Measurements from ENCODE around the gene NMUR1. TPM values are rescaled to one million over a fixed set of nuclear protein-coding genes. Genes with fewer than 3 reads are reported as not detected.
"Not testable (repeated sequence)": the region's sequence is repeated elsewhere in the genome, so short reads cannot be mapped to it uniquely, and the experiment has no call there.

The NMUR1 gene
- polyA plus RNA-seq, 6 donors from 2014 or later: 0.19 TPM; not detected in 5

- H3K4me3 Mint-ChIP-seq: no peak overlapping the region
- H3K27ac Mint-ChIP-seq: no peak overlapping the region
Measured at GRCh38 chr2:231567159-231567558, 36.9 kb upstream of the NMUR1 start.

GRCh38 chr2:231565887-231566594 is 35.8 kb upstream of the NMUR1 start:
- H3K27ac Mint-ChIP-seq: no peak overlapping the region
- no peaks in the 10 kb centered on the region for H3K27me3 Mint-ChIP-seq
- no peaks in the 10 kb centered on the region for H3K36me3 Mint-ChIP-seq
- H3K4me3 Mint-ChIP-seq: no peak overlapping the region
- ATAC-seq (ENCODE audit: low read depth in 2 of 2): no peak
- peaks cover 0 to 7% (median 4%) of the 10 kb centered on the region in 3 donors for H3K4me1 Mint-ChIP-seq
- no peak for DNase-seq
- H3K9me3 Mint-ChIP-seq: no peaks in the 10 kb centered on the region

More at GRCh38 chr2:231567159-231567558, 36.9 kb upstream of the NMUR1 start:
- ATAC-seq (ENCODE audit: low read depth in 2 of 2) (no peak), DNase-seq (no peak)
- H3K27me3 Mint-ChIP-seq: no peaks in the 10 kb centered on the region
- H3K4me1 Mint-ChIP-seq: peaks cover 0 to 7% (median 4%) of the 10 kb centered on the region in 3 donors
- no peaks in the 10 kb centered on the region for H3K9me3 Mint-ChIP-seq
- H3K36me3 Mint-ChIP-seq: no peaks in the 10 kb centered on the region

- peaks cover 0 to under 1% (median under 1%) of the 10 kb centered on the region in 3 donors for H3K4me1 Mint-ChIP-seq
- ATAC-seq (ENCODE audit: low read depth in 2 of 2) (peak; percentile 45), DNase-seq (no peak)
- H3K27ac Mint-ChIP-seq: no peak overlapping the region
- H3K36me3 Mint-ChIP-seq: no peaks in the 10 kb centered on the region
- no peaks in the 10 kb centered on the region for H3K27me3 Mint-ChIP-seq
- no peak overlapping the region for H3K4me3 Mint-ChIP-seq
- H3K9me3 Mint-ChIP-seq: no peaks in the 10 kb centered on the region
Measured at GRCh38 chr2:231563378-231563961, 33.2 kb upstream of the NMUR1 start.

DNA sequence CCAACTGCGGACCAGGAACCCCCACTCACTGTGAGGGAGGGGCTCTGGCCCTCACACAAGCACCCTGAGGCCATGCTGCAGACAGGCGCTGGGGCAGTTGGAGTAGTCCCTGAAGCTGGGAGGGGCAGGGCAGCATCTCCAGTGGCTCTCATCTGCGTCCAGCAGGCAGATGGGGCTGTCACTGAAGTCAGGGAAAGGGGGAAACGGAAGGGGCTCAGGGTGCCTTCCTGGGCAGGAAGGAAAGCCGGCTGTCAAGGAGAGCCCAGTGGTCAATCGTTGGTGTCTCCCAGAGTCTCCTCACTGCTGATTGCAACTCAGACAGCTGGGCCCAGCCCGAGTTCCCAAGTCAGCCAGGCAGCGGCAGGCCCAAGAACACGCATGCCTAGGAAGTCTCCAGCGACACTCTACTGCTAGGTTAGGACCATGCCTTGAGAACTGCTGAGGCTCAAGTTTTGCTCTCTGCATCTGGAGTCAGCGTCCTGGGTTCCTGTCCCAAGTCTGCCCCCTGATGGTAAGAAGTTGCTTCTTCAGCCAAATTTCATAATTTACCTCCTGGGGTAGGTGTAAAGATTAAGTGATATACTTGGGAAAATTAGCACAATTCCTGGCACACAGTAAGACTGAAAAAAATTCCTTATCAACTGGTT is 27.4 kb upstream of the NMUR1 start:
- peak overlapping the region in 4 of 8 donors; percentile 8 to 39 (median 14) for H3K4me3 Mint-ChIP-seq
- peak; percentile 72 for DNase-seq
- peaks cover 5 to 12% (median 11%) of the 10 kb centered on the region in 7 donors for H3K9me3 Mint-ChIP-seq

GRCh38 chr2:231556981-231557380 is 26.7 kb upstream of the NMUR1 start:
- no peak for DNase-seq
- peaks cover 5 to 13% (median 12%) of the 10 kb centered on the region in 7 donors for H3K9me3 Mint-ChIP-seq
- peaks cover 27 to 46% (median 33%) of the 10 kb centered on the region in 3 donors for H3K4me1 Mint-ChIP-seq
- no peaks in the 10 kb centered on the region for H3K27me3 Mint-ChIP-seq
- peak overlapping the region in 2 of 6 donors; percentile 34 to 39 for H3K27ac Mint-ChIP-seq
- peaks cover 6 to 14% of the 10 kb centered on the region in 2 donors for H3K36me3 Mint-ChIP-seq
- ATAC-seq (ENCODE audit: low read depth in 2 of 2): no peak
- peak overlapping the region in 1 of 8 donors; percentile 70 for H3K4me3 Mint-ChIP-seq

More for the DNA sequence above, 27.4 kb upstream of the NMUR1 start:
- Mint-ChIP-seq H3K4me1 (peaks cover 27 to 46% (median 33%) of the 10 kb centered on the region in 3 donors), H3K27me3 (no peaks in the 10 kb centered on the region), H3K27ac (peak overlapping the region in 2 of 6 donors; percentile 56 to 85), H3K36me3 (peaks cover 6 to 11% of the 10 kb centered on the region in 2 donors)
- ATAC-seq (ENCODE audit: low read depth in 2 of 2): peak; percentile 81 to 89

- H3K4me1 Mint-ChIP-seq: peaks cover 27 to 46% (median 33%) of the 10 kb centered on the region in 3 donors
- peaks cover 6 to 14% of the 10 kb centered on the region in 2 donors for H3K36me3 Mint-ChIP-seq
- H3K9me3 Mint-ChIP-seq: peaks cover 5 to 13% (median 12%) of the 10 kb centered on the region in 7 donors
- not testable (repeated sequence) for H3K27me3 Mint-ChIP-seq; ATAC-seq (ENCODE audit: low read depth in 2 of 2); DNase-seq; H3K27ac Mint-ChIP-seq
- H3K4me3 Mint-ChIP-seq: peak overlapping the region in 2 of 8 donors; percentile 52 to 92
Measured at GRCh38 chr2:231556496-231556895, 26.3 kb upstream of the NMUR1 start.

- Mint-ChIP-seq H3K9me3 (peaks cover 6 to 18% (median 12%) of the 10 kb centered on the region in 7 donors), H3K4me1 (peaks cover 27 to 52% (median 35%) of the 10 kb centered on the region in 3 donors), H3K27ac (peak overlapping the region; percentile 68 to 98 (median 92)), H3K4me3 (peak overlapping the region; percentile 75 to 93 (median 88)), H3K27me3 (no peaks in the 10 kb centered on the region), H3K36me3 (peaks cover 6 to 14% of the 10 kb centered on the region in 2 donors)
- peak; percentile 14 for DNase-seq
- ATAC-seq (ENCODE audit: low read depth in 2 of 2): peak; percentile 18 to 19
Measured at GRCh38 chr2:231554748-231555545, 24.7 kb upstream of the NMUR1 start.

GRCh38 chr2:231554327-231554726 is 24.1 kb upstream of the NMUR1 start:
- H3K4me3 Mint-ChIP-seq: peak overlapping the region; percentile 75 to 93 (median 88)
- peaks cover 6 to 14% of the 10 kb centered on the region in 2 donors for H3K36me3 Mint-ChIP-seq
- peak; percentile 20 for DNase-seq
- H3K9me3 Mint-ChIP-seq: peaks cover 7 to 18% (median 12%) of the 10 kb centered on the region in 7 donors
- ATAC-seq (ENCODE audit: low read depth in 2 of 2): peak; percentile 54 to 69
- peak overlapping the region; percentile 68 to 98 (median 92) for H3K27ac Mint-ChIP-seq
- H3K4me1 Mint-ChIP-seq: peaks cover 29 to 57% (median 40%) of the 10 kb centered on the region in 3 donors
- H3K27me3 Mint-ChIP-seq: no peaks in the 10 kb centered on the region

- ATAC-seq (ENCODE audit: low read depth in 2 of 2) (no peak), DNase-seq (no peak)
- Mint-ChIP-seq H3K4me3 (no peak overlapping the region), H3K9me3 (peaks cover 7 to 18% (median 12%) of the 10 kb centered on the region in 7 donors), H3K36me3 (peaks cover 6 to 14% of the 10 kb centered on the region in 2 donors), H3K27me3 (no peaks in the 10 kb centered on the region), H3K4me1 (peaks cover 34 to 67% (median 48%) of the 10 kb centered on the region in 3 donors), H3K27ac (peak overlapping the region in 2 of 6 donors; percentile 47 to 68)
Measured at GRCh38 chr2:231552752-231553151, 22.5 kb upstream of the NMUR1 start.

DNA sequence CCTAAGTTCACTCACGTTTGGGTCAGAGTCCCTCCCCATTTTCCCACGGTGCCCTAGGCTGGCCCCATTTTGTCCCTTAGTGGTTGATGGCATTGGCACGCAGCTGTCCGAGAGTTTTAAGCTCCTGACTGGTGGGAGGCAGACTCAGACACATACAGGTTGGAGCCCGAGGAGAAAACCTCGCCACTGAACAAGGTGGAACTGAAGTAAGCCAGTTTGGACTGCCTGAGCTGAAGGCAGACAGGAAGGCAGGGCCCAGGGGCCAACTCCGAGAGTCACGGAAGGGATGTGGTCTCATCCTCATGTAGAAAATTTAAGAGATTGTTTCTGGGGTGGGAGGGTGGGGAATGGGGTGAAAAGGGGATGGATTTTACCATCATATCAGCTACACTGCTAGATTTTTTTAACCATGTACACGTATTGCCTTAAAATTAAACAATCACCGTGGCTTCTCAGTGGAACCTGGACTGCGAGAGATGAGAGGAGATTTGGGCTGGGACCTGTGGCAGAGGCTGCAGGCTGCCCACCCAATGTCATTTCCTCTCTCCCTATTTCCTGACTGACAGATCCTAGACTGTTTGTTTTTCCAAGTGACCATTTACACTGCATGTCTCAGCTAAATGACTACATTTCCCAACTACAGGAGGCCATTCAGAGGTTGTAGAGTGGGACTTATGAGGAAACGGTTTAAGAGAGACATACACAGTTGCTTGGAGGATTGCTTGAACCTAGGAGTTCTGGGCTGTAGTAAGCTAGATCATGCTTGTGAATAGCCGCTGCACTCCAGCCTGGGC is 19.4 kb upstream of the NMUR1 start:
- peaks cover 40 to 63% (median 51%) of the 10 kb centered on the region in 3 donors for H3K4me1 Mint-ChIP-seq
- H3K36me3 Mint-ChIP-seq: peaks cover 10 to 22% of the 10 kb centered on the region in 2 donors
- peaks cover 7 to 18% (median 12%) of the 10 kb centered on the region in 7 donors for H3K9me3 Mint-ChIP-seq
- H3K27me3 Mint-ChIP-seq: no peaks in the 10 kb centered on the region
- H3K27ac Mint-ChIP-seq: peak overlapping the region in 3 of 6 donors; percentile 41 to 81 (median 69)
- ATAC-seq (ENCODE audit: low read depth in 2 of 2) (no peak), DNase-seq (no peak)
- H3K4me3 Mint-ChIP-seq: peak overlapping the region in 2 of 8 donors; percentile 5 to 9

DNA sequence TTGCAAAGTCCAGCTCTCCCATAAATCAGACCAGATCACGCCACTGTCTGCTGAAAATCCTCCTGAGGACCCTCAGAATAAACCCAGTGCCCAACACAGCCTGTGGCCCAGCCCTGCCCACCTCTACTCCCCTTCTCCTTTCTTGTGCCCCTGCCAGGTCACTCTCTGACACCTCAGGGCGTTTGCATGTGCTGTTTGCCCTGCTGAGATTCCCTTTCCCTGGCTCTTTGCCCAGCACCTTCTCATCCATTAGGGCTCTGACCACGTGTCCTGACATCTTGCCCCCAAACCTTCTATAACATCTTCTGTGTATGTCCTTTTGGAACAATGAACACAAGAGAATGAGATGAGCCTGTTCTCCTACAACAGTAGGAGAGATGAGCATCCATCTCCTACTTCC is 18.5 kb upstream of the NMUR1 start:
- peaks cover 10 to 22% of the 10 kb centered on the region in 2 donors for H3K36me3 Mint-ChIP-seq
- peaks cover 31 to 57% (median 42%) of the 10 kb centered on the region in 3 donors for H3K4me1 Mint-ChIP-seq
- H3K27me3 Mint-ChIP-seq: no peaks in the 10 kb centered on the region
- DNase-seq (no peak), ATAC-seq (ENCODE audit: low read depth in 2 of 2) (no peak)
- peak overlapping the region in 4 of 8 donors; percentile 4 to 80 (median 35) for H3K4me3 Mint-ChIP-seq
- H3K9me3 Mint-ChIP-seq: peaks cover 7 to 18% (median 12%) of the 10 kb centered on the region in 7 donors
- H3K27ac Mint-ChIP-seq: peak overlapping the region in 2 of 6 donors; percentile 7 to 76
